Measurements from ENCODE around the gene COL9A3. TPM values are rescaled to one million over a fixed set of nuclear protein-coding genes. Genes with fewer than 3 reads are reported as not detected.
A peak's percentile ranks its signal among the peaks of the same experiment; 100 is the strongest.

The COL9A3 gene
- total RNA-seq, 1 donor from 2014 or later = 1.8 TPM

DNA sequence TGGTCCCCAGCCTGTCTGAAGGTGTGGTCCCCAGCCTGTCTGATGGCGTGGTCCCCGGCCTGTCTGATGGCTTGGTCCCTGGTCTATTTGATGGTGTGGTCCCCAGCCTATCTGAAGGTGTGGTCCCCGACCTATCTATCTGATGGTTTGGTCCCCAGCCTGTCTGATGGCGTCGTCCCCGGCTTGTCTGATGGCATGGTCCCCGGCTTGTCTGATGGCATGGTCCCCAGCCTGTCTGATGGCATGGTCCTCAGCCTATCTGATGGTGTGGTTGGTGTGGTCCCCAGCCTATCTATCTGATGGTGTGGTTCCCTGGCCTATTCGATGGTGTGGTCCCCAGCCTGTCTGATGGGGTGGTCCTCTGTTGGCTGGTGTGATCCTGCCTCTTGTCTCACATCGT lies 38.8 kb upstream of the COL9A3 start:
- no peak for DNase-seq (ENCODE audit: extremely low read depth, low read depth, low spot score)

DNA sequence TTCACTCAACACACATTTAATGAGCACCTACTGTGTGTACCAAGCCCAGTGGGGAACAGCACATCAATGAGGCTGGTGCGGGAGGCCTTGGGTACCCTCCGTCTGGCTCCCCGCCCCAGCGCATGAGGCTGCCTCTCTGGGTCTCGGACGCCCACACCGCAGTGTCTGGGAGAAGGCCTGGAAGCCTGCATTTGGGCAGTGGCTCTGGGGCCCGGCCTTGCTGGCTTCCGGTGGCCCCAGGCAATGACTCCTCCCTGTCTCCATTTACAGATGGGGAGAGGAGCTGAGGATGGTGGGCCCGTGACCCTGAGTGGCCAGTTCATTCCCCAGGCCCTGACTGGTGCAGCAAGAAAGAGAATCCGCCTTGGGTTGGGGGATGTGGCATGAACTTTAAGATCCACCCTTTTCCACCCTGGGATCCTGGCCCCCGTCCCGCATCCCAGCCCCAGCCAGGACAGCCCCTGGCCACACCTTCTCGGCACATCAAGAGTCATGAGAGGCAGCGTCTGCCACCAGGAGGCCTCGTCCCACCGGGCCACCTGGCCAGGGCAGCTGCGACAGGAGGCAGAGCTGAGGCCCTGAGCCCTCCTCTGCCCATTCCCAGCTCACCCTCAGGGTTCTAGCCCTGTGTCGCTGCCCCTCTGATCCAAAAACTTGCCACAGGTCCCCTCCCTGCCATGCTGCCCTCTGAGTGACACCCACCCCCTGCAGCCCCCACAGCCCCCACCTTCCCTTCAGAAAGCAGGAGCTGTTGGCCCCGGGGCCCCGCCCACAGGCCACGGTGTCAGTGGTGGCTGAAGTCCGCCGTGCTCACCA lies 38.0 kb upstream of the COL9A3 start:
- DNase-seq (ENCODE audit: extremely low read depth, low read depth, low spot score) = no peak

DNA sequence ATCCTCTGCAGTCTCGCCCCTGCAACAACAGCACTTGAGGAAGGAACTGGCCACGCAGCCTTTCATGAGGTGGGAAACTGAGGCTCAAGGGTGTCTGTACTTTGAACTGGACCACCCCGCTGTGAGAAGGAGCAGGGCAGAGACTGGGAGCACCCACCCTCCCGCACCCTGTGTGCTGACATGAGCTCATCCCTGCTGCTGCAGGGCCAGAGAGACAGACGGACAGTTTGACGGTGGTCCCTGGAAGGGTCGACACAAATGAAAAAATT lies 37.5 kb upstream of the COL9A3 start:
- DNase-seq (ENCODE audit: extremely low read depth, low read depth, low spot score) = no peak

DNA sequence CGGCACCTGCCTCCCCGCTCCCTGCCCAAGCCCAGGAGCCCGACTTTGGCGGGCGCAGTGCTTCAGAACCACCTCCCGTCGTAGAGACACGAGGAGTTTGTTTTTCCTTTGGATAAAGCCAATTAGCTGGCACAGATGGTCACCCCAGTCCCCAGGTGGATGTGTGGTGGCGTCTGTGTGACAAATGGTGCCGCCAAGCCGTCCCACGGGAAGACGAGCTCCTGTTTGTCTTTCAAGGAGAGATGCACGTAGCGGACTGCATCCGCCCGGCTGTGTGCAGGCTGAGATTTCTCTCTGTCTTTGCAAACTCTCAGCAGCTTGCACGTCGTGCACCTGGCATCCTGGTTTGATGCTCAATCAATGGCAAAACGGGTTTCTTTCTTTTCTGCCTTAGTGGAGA lies 36.6 kb upstream of the COL9A3 start:
- DNase-seq (ENCODE audit: extremely low read depth, low read depth, low spot score) = no peak

DNA sequence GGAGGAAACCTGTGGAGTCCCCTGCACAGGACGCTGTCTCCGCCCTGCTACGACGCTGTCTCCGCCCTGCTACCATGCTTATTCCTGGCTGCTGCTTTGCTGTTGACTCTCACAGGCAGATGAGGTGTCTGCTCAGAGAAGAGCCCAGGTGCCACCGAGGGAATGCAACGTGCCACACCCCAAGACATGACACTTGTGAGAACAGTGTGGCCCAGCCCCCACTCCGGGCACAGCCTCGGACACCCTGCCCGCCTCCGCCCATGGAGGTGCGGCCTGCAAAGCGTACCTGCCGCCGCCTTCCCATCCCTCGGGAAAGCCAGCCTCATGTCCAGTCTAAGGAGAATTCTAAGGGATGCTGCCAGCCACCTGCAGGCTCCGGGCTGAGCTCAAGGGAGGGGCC lies 36.2 kb upstream of the COL9A3 start:
- no peak for DNase-seq (ENCODE audit: extremely low read depth, low read depth, low spot score)

DNA sequence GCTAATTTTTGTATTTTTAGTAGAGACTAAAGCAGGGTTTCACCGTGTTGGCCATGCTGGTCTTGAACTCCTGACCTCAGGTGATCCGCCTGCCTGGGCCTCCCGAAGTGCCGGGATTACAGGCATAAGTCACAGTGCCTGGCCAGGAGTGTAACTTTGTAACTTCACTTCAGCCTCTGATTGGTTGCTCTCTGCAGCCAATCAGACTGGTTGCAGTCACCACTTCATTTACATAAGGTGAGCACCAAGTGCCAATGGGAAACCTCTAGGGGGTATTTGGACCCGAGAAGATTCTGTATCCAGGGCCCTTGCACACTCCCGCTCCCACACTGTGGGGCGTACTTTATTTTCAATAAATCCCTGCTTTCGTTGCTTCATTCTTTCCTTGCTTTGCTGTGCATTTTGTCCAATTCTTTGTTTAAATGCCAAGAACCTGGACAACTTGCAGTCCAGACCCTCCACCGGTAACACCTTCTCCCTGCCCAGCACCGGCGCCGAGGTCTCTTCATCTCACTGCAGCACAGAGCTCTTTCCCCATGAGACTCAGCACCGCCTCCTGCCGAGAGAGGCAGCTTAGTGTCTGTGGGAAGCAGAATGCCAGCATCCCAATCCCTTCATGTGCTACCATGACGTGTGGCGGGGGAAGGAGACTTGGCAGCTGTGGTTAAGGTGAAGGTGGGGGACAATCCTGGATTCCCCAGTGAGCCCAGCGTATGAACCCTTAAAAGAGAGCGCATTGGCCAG lies 34.5 kb upstream of the COL9A3 start:
- no peak for DNase-seq (ENCODE audit: extremely low read depth, low read depth, low spot score)

DNA sequence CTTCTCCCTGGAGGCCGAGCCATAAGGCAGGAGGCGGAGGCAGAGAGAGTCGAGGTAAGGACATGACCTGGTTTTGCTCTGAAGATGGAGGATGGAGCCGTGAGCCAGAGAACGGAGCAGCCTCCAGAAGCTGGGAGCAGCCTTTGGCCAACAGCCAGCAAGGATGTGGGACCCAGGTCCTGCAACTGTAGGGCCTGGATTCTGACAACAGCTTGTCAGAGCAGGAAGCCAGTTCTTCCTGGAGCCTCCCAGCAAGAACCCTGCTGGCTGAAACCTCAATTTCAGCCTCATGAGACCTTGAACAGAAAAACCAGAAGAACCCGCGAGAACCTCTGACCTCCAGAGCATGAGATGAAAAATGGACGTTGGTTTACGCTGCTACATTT lies 34.0 kb upstream of the COL9A3 start:
- DNase-seq (ENCODE audit: extremely low read depth, low read depth, low spot score) = no peak

DNA sequence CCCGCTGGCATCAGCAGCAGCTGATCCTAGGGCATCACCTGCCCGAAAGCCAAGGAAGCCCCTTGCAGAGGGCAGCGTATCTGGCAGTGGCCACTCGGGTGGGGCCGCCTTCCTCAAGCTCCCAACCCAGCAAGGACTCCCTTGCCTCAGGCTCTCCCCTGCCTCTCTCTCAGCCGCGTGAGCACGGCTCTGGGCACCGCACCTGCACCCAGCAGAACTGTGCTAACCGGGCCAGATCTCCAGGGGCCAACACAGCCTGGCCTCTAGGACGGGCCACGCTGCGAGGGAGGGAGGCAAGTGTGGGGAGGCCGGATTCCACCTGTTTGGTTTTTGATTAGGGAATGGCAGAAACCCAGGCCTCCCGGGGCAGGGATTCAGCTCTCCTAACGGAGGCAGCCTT lies 32.4 kb upstream of the COL9A3 start:
- no peak for DNase-seq (ENCODE audit: extremely low read depth, low read depth, low spot score)

DNA sequence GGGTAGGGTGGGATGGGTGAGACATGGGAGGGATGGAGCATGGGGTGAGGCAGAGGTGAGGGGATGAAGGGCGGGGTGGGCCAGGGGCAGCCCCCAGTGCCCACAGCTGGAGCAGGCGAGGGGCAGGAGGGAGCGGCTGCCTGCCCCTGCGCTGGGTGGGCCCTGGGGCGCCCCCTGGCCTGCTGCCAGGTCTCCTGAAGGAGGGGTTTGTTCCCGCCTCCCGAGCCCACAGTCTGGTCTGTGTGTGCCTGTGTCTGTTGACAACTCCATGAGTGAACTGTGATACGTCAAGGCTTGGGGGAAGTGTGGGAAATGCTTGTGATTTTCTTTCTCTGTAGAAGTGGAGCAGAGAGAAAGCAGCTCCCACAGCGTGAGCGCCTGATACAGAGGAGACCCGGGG lies 31.5 kb upstream of the COL9A3 start:
- no peak for DNase-seq (ENCODE audit: extremely low read depth, low read depth, low spot score)

DNA sequence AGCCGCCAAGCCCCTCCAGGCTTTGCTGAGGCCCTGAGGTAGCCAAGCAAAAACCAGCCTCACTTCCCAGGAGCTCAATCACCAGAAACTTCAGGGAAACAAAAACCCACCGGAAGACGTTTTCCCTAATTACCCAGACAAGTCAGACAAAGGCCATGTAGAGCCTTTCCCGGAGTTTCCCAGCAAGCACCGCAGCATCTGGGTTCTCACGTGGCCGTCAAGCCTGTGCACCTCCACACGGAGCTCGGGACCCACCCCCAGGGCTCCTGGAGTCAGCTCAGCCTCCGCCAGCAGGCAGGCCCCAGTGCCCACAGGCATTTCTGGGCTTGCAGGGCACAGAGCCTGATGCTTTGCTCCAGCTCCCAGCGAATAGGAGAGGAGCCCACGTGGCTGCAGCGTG lies 30.7 kb upstream of the COL9A3 start:
- DNase-seq (ENCODE audit: extremely low read depth, low read depth, low spot score) = no peak

DNA sequence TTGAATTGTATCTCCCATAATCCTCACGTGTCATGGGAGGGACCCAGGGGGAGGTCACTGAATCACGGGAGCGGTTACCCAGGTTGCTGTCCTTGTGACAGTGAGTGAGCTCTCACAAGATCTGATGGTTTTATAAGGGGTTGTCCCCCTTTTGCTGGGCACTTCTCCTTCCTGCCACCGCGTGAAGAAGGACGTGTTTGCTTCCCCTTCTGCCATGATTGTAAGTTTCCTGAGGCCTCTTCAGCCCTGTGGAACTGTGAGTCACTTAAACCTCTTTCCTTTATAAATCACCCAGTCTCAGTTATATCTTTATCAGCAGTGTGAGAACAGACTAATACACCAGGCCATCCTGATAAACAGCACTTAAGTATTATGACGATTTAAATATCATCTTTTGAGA lies 29.5 kb upstream of the COL9A3 start:
- DNase-seq (ENCODE audit: extremely low read depth, low read depth, low spot score) = no peak

DNA sequence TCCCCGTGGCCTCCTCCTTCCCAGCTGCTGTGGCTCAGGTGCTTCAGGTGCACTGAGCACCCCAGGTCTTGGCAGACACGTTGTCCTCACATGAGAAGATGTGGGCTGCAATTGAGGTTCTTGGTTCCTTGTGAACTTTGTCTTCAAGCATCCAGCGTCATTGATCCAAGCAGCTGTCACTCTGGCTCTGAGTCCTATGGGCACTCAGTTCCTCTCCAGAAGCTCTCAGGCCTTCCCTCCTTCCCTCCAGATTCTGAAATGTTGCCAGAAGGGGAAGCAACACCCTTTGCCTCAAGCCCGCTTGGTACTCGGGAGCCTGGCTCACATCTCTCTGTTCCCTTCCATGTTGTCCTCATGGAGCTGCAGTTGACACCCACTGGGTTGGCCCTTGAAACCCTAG lies 29.0 kb upstream of the COL9A3 start:
- DNase-seq (ENCODE audit: extremely low read depth, low read depth, low spot score) = no peak

DNA sequence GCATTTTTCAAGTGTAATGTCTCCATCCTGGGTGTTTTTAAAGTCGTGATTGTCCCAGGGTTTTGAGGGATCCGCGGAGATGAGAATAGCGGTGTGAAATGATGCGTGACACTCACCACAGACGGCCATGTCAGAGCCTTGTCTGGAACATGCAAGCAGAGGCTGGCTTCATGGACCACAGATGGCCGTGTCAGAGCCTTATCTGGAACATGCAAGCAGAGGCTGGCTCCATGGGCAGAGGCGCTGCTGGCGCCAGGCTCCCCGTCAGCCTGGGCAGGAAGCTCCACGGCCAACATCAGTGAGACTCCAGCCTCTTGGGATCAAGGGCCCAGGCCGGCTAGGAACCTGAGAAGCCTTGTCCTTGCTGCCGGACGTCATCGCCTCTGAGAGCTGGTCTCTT lies 28.2 kb upstream of the COL9A3 start:
- DNase-seq (ENCODE audit: extremely low read depth, low read depth, low spot score) = no peak

DNA sequence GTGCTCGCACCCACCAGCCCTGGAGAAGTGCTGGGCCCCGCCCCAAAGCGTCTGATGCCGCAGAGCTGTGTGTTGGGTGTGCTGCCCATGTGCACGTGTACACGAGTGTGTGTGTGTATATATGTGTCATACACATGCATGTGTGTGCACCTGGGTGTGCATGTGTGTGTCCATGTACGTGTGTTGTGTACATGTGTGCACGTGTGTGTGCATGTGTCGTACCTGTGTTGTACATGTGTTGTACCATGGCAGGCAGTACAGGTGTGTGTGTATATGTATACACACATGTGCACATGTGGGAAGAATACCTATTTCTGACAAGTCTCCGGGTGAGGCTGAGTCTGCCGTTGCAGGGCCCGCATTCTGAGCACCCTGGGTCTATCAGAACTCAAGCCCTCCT lies 26.8 kb upstream of the COL9A3 start:
- no peak for DNase-seq (ENCODE audit: extremely low read depth, low read depth, low spot score)

DNA sequence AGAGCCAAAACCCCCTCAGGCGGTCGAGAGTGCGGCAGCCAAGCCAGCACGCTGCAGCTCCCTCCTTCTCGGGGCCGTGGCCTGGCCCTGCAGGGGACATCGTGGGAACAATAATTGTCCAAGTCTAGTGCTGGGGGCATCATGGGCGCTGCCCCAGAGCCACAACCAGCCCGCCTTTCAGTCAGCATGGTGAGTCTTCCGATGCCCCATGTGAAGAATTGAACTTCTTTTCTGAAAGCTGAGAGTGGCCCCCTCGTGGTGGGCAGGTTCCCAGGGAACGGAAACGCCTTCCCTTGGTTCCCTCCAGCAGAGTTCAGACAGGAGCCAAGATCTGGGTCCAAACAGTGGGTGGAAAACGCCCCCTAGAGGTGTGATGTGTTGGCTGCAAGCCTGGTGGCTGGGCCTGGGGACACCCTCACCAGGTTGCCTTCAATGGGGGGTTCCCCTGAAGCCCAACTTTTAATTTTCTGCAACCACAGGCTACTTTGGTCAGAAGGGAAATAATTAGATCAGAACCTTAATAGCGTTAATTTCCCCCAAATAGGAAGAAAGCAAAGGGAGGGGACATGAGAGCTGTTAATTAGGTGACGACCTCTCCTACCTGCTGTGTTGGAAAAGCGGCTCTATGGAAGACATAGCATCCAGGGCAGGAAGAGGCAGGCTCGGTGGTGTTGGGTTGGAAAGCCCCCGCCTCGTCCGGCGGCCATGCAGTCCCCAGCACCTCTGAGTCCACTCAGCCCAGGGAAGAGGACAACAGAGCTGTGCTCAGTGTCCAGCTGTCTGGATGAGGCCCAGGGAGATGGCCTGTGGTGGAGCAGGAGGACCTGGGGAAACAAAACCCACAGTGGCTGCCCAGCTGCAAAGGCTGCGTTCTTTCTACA lies 25.3 kb upstream of the COL9A3 start:
- DNase-seq (ENCODE audit: extremely low read depth, low read depth, low spot score) = peak; percentile 77

DNA sequence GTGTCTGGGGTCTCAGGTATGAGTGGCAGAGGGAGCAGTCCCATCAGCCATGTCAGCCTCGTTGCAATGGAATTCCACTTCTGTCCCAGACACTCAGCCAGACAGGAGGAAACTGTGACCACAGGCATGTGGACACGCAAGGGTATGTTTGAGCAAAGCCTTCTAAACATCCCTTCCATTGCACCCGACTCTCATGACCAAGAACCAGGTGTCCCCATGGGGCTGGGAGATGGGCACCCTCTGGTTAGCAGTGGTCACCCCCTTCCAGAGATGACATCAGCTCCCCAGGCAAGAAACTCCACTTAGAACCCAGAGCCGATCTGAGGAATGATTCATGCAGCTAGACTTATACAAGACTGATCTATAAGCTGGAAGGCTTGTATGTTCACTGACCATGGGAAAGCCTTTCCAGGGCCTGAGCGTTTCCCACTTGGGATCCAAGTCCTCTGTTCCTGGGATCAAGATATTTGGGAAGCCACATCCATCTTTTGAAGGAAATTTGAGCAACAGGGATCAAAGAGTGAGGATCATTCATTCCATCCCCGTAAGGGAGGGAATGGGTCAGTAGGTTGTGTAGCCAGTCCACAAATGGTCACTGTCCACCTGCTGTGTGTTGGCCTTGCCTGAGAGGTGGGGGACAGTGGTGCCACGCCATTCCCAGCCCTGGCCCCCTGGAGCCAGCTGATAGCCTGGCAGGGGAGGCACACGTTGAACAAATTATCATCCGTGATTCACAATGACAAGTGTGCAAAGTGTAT lies 24.5 kb upstream of the COL9A3 start:
- no peak for DNase-seq (ENCODE audit: extremely low read depth, low read depth, low spot score)

DNA sequence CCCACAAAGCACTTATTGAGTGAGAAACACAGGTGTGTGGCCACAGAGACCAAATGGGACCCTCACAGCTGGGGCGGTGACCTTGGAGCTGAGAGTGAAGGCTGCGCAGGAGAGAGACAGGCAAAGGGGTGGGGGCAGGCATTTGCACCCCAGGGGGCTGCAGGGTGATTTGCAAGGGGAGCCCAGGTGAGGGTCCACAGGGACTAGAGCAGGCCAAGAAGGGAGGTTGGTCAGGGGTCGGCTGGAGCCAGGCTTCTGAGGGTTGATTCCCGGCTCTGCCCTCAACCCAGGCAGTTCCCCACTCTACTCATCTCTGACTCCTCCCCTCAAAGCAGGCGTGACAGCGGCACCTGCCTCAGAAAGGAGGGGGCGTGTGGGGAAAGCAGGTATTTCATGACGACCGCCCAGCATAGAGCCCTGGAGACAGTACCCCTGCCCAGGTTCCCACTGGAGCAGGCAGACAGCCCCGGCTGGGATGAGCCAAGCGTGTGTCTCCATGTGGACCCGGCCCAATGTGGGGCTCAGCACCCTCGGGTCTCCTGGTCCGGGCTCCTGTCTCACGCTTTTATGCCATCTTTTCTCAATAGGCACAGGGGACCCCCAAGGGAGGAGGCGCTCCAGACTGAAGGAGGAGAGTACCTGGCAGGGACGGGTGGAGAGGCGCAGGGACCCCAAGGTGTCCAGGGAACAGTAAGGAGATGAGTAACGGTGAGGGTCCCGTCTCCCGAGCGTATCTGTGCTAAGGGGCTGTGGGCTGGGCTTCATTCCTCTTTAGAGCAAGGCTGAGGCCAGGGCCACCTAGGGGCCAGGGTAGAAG lies 23.7 kb upstream of the COL9A3 start:
- no peak for DNase-seq (ENCODE audit: extremely low read depth, low read depth, low spot score)

DNA sequence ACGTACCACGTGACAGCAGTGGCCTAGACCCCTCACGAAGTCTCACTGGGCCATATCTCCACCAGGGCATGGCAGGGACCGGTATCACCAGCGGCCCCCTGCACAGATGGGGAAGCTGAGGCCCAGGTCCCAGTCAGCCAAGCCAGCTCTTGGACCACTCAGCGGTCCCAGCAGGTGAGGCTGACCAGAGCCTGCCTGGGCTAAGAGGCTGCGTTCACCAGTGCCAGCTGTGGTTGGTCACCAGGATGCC lies 23.2 kb upstream of the COL9A3 start:
- DNase-seq (ENCODE audit: extremely low read depth, low read depth, low spot score) = no peak

DNA sequence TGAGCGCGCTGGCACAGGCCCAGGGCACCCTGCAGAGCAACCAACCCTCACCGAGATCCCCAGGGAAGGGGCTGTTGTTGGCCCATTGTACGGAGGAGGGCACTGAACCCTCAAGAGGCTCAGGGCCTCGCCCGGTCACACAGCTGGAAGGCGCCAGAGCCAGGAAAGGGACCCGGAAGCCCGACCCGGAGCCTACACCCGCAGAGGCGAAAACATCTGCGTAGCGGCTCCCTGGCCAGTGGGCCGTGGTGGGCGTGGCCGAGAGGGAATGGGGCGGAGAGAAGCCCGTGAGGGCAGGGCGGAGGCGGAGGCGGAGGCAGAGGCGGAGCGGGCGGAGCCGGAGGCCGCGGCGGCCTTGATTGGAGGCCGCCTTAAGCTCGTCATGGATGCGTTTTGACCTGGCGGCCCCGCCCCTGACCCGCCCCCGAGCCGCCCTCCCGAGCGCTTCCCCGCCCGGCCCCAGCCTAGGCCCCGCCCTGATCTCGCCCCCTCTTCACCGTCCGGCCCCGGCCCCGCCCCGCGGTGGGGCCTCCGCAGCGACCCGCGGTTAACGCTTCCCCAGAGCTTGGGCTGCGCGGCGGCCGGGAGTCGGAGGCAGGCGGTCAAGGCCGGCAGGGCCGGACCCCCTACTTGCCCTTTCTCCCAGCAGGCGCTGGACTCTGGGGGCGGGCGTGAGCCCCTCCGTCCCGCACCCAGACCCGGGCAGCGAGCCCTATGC lies 22.7 kb upstream of the COL9A3 start:
- DNase-seq (ENCODE audit: extremely low read depth, low read depth, low spot score) = no peak
